Right renal pelvis (tissue), 4 donors: Measurements from ENCODE around the gene EXOC3L4. TPM values are rescaled to one million over a fixed set of nuclear protein-coding genes. Genes with fewer than 3 reads are reported as not detected.

Source experiments
- DNase-seq, 4 donors: peaks; one replicate each; pipeline ENCODE4 v3.0.0-alpha.2; 2013; ENCODE audit warnings: low read depth in 4 of 4, low spot score in 3 of 4, missing footprints in 1 of 4
- polyA plus RNA-seq, 4 donors: library from polyadenylated mRNA; unstranded; fragments of 120-200 nt; gene quantifications; one replicate each; pipeline ENCODE4 v1.2.1, GENCODE V29; 2013; ENCODE audit not compliant: insufficient read length in 4 of 4

EXOC3L4 gene
- polyA plus RNA-seq, 4 donors, result 1.5 to 3.8 (median 2.7) TPM

- DNase-seq, result no peak
These were observed 4.9 kb upstream of the EXOC3L4 start for GRCh38 chr14:103089386-103090335.

DNA sequence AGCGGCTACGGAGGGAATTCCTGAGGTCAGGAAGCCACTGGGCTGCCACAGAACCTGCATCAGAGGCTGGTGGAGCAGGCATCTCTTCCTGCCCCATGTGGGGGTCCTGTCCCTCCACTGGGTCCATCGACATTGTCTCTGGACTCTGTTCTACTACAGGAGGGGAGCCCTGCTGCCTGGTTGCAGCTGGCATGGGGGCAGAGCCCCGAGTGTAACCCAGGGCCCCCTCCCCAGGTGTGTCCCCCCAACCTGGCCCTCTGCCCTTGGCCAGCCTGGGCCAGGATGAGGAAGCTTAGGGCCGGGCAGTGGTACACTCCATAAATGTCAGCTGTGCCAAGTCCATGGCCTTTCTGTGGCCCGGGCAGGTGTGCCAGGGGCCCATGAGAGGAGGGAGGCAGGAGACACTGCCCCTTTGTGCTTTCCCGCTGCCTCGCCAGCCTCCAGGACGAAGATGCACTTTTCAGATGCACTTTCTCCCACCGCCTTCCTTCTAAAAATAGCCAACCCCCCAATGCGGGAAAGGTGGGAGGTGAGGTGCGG lies 4.0 kb upstream of the EXOC3L4 start:
- DNase-seq, result no peak

- DNase-seq, result no peak
These were observed 3.3 kb upstream of the EXOC3L4 start for GRCh38 chr14:103091041-103091882.

DNA sequence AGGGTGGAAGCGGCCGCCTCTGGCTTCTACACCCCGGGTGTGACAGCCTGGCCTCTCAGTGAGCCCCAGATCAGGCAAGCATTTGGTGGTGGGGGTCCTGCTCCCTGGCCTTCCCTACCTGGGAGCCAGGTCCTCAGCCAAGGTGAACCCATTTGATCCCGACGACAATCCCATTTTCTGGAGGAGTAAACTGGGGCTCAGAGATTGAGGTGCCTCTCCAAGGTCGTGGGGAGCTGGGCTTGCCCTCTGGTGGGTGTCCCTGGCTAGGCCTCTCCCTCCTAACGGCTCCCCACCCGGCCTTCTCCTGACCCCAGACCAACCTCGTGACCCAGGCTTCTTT lies 2.7 kb upstream of the EXOC3L4 start:
- DNase-seq, result no peak

- DNase-seq, result no peak
These were observed 594 bp upstream of the EXOC3L4 start for GRCh38 chr14:103093856-103094405.

DNA sequence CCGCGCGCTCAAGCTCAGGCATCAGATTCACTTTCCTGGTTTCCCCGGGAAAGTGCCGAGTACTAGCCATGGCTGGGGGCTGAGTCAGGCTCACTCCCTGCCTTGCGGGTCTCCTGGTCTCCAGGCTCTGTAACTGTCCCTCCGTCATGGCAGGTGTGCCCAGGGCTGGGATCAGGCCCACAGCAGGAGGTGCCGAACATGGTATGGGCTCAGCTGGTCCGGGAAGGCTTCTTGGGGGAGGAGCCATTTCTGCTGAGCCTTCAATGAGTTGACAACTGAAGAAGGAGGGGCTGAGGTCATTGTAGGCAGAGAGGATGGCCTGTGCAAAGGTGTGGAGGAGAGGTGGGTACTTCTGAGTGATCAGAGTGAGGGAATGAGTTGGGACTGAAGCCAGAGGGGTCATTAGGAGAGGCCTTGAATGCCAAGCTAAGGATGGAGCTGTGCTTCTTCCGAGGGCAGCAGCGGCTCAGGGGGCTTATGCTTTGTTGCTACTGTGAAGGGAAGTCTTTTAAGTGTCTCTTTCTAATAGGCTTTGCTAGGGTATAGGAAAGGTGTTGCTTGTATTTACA lies 769 bp downstream of the EXOC3L4 start:
- no peak for DNase-seq

DNA sequence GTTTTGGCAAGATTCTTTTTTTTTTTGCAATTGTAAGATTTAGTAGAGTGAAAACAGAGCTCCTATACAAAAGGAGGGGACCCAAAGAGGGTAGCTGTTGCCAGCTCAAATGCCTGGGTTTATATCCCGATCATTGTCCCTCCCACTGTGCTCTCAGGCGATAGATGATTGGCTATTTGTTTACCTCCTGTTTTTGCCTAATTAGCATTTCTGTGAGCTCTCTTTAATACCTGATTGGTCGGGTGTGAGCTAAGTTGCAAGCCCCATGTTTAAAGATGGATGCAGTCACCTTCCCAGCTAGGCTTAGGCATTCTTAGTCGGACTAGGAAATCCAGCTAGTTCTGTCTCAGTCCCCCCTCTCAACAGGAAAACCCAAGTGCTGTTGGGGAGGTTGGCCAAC lies 1.9 kb downstream of the EXOC3L4 start:
- no peak for DNase-seq

DNA sequence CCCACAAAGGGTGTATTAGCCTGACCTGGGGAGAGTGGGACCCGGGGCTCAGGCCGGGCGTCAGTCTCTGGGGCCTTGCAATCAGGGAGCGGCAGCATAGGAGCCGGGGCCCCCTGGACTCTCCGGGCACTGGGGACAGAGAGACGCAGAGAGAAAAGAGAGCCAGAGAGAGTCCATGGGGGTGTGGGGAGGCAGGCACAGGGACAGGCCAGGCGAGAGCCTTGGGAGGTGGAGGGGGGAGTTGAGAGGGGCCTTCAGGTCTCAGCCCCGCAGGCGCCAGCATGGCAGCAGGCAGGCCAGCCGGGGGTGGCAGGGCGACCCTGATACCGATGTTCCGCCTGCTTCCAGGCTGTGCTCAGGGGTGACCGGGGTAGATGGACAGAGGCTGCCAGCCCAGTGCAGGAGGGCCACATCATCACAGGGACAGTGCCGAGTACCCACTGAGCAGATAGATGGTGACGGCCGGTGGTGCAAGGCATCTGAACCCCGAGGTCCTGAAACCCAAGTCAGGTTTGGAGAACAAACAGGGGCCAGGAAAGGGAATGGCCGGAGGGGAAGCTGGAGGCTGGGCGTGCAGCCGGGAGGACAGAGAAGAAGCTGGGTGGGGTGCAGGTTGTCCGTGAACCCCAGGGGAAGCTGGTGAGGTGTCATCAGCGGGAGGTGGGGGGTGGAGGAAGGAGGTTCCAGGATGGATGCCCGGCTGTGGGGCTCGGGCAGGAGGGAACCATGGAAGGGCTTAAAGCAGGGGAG lies 2.9 kb downstream of the EXOC3L4 start:
- DNase-seq, result no peak

DNA sequence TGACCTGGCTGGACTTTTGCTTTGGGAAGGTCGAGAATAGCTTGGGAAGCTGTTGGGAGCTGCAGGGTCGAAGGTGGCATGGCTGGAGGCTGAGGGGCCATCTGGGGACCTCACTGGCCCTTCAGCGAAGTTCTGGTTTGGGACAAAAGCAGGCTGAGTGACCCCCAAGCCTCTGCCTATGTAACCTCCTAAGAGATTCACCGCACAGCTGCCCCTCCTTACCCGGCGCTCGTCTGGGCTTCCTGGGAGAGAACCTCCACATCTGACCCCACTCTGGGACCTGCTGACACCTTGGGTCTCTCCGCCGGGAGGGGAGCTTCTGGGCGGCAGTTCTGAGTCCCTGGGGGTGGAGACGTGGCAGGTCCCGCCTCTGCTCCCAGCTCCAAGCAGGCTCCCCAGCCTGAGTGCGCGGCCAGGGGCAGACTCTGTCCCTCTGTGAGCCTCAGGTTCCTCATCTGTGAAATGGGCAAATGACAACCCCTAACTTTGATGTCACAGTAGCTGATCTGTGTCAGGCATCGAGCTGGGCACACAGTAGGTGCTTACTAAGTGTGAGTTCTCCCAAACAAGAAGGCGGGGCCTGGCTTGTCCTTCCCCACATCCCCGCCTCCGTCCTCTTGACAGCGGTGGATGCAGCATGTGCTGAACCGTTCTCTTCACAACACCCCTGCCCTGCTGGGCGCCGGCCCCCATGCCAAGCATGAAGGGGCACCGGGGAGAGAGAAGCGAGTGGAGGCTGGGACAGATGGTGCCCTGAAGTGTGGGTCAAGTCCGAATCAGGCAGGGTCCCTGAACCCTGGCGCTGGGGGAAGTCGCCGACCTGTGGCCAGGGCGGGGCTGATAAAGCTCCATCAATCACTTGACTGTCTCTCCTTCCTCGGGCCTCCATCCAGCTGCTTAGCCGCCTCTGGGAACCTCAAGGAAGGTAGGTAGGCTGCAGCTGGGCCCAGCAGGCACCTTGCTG lies 3.8 kb downstream of the EXOC3L4 start:
- DNase-seq, result no peak

- no peak for DNase-seq
These were observed 4.7 kb downstream of the EXOC3L4 start for GRCh38 chr14:103099081-103099732.

- DNase-seq, result no peak
These were observed 5.3 kb downstream of the EXOC3L4 start for GRCh38 chr14:103099733-103100280.

- DNase-seq, result no peak
These were observed 6.0 kb downstream of the EXOC3L4 start for GRCh38 chr14:103100281-103101121.

DNA sequence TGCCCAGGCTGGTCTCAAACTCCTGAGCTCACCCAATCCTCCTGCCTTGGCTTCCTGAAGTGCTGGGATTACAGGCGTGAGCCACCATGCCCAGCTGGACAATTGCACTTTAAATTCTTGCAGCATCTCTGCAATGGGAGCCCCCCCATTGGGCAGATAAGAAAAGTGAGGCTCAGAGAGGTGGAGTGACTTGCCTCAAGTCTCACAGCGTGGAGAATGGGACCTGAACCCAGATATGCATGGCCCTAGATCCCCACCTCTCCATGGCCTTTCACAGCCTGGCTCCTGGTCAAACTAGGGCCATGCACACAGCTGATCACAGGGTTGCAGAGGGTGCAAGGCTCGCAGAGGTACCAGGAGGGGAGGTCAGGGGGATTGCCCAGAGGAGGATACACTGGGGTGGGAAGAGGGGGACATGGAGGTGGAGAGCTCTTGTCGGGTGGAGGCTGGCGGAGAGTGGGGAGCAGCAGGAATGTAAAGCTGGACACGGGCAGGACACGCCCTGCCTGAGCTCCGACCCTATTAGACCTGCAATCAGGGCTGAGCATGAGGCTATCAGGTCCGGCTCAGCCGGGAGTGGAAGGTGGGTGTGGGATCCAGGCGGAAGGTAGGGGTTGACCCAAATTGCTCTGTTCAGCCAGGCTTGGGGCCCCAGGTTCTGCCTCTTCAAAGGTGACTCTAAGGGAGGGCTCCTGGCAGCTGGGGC lies 6.9 kb downstream of the EXOC3L4 start:
- DNase-seq, result no peak

GRCh38 chr14:103101963-103102688 lies 7.6 kb downstream of the EXOC3L4 start:
- no peak for DNase-seq

- DNase-seq, result no peak
These were observed 8.2 kb downstream of the EXOC3L4 start for GRCh38 chr14:103102689-103103260.
